ENCODE results near the gene IL34. TPM values are rescaled to one million over a fixed set of nuclear protein-coding genes. Genes with fewer than 3 reads are reported as not detected.

The IL34 gene
- total and polyA plus RNA-seq, 2 of the 13 experiments (the other 11 are each of a cell fraction or from before 2014, with no cell fraction given), result 1.2 to 1.3 TPM

GRCh38 chr16:70656065-70656711, 9.8 kb downstream of the IL34 start (continued):
- TF ChIP-seq HNRNPLL (IDR thresholded peaks at IDR 0.05; ENCODE audit: low read depth, low read length, poor library complexity, severe bottlenecking) (no peak), PREB (CRISPR knock-in tag; IDR thresholded peaks at IDR 0.05) (no peak), ZNF230 (CRISPR knock-in tag; IDR thresholded peaks at IDR 0.05) (0 out of 2 replicates have a peak, but pooled peaks have one; percentile 71), LCORL (IDR thresholded peaks at IDR 0.05) (no peak), LCORL (CRISPR knock-in tag; IDR thresholded peaks at IDR 0.05) (no peak), ZSCAN25 (CRISPR knock-in tag; IDR thresholded peaks at IDR 0.05) (no peak), ZBTB33 (CRISPR knock-in tag; IDR thresholded peaks at IDR 0.05) (no peak), ZFP37 (CRISPR knock-in tag; IDR thresholded peaks at IDR 0.05; ENCODE audit: borderline replicate concordance) (0 out of 2 replicates have a peak, but pooled peaks have one; percentile 25), ZBTB1 (CRISPR knock-in tag; IDR thresholded peaks at IDR 0.05; ENCODE audit: borderline replicate concordance) (no peak), REST (IDR thresholded peaks at IDR 0.05; ENCODE audit: borderline replicate concordance in 1 of 2, low read depth in 1 of 2, low read length in 2 of 2) (no peak), ZMAT3 (CRISPR knock-in tag; conservative IDR thresholded peaks at IDR 0.05) (0 out of 2 replicates have a peak, but pooled peaks have one; percentile 3), KAT8 (CRISPR knock-in tag; IDR thresholded peaks at IDR 0.05) (no peak), PBX2 (CRISPR knock-in tag; IDR thresholded peaks at IDR 0.05) (no peak), TCF7L2 (IDR thresholded peaks at IDR 0.05; ENCODE audit: low read depth, low read length) (no peak), ZNF709 (CRISPR knock-in tag; IDR thresholded peaks at IDR 0.05) (0 out of 2 replicates have a peak, but pooled peaks have one; percentile 14), FOSL2 (CRISPR knock-in tag; IDR thresholded peaks at IDR 0.05) (no peak)
